ENCODE data around the gene IL12RB2. TPM values are rescaled to one million over a fixed set of nuclear protein-coding genes. Genes with fewer than 3 reads are reported as not detected.

Gene IL12RB2
- total and polyA plus RNA-seq, 2 of the 13 experiments (the other 11 are each of a cell fraction or from before 2014, with no cell fraction given) = not detected

GRCh38 chr1:67430358-67431155 is 122.9 kb downstream of the IL12RB2 start, which contains the start of gene SERBP1 (continued):
- TF ChIP-seq ZBTB43 (CRISPR knock-in tag; conservative IDR thresholded peaks at IDR 0.05) (peak; percentile 80; the same call in 1 of the 2 replicates), ATM (IDR thresholded peaks at IDR 0.05; ENCODE audit: borderline replicate concordance) (no peak), HDAC2 (CRISPR knock-in tag; IDR thresholded peaks at IDR 0.05) (peak; percentile 50; the same call in 1 of the 2 replicates), ZNF678 (CRISPR knock-in tag; IDR thresholded peaks at IDR 0.05) (no peak; the same call in 1 of the 2 replicates), ZNF34 (CRISPR knock-in tag; IDR thresholded peaks at IDR 0.05; ENCODE audit: borderline replicate concordance) (no peak), HNRNPLL (IDR thresholded peaks at IDR 0.05; ENCODE audit: low read depth, low read length, poor library complexity, severe bottlenecking) (peak; percentile 63), PLRG1 (conservative IDR thresholded peaks at IDR 0.05) (no peak), RCOR2 (CRISPR knock-in tag; IDR thresholded peaks at IDR 0.05) (no peak), AHDC1 (CRISPR knock-in tag; IDR thresholded peaks at IDR 0.05; ENCODE audit: borderline replicate concordance) (peak; percentile 68; the same call in 1 of the 2 replicates), FOXC1 (CRISPR knock-in tag; IDR thresholded peaks at IDR 0.05; ENCODE audit: borderline replicate concordance) (no peak; the same call in 1 of the 2 replicates), ZNF326 (CRISPR knock-in tag; IDR thresholded peaks at IDR 0.05; ENCODE audit: borderline replicate concordance) (no peak), MAF1 (CRISPR knock-in tag; IDR thresholded peaks at IDR 0.05; ENCODE audit: borderline replicate concordance) (0 out of 2 replicates have a peak, but pooled peaks have one; percentile 36), FOXA3 (CRISPR knock-in tag; IDR thresholded peaks at IDR 0.05) (peak; percentile 60), SALL1 (CRISPR knock-in tag; IDR thresholded peaks at IDR 0.05) (peak; percentile 64), FUBP1 (CRISPR knock-in tag; IDR thresholded peaks at IDR 0.05; ENCODE audit: borderline replicate concordance) (peak; percentile 77; the same call in 1 of the 2 replicates), ZFP36 (IDR thresholded peaks at IDR 0.05; ENCODE audit: borderline replicate concordance, low read depth, low read length, partially characterized antibody) (peak; percentile 9), ZNF557 (CRISPR knock-in tag; IDR thresholded peaks at IDR 0.05) (0 out of 2 replicates have a peak, but pooled peaks have one; percentile 13), HMG20A (CRISPR knock-in tag; IDR thresholded peaks at IDR 0.05; ENCODE audit: borderline replicate concordance) (0 out of 2 replicates have a peak, but pooled peaks have one; percentile 42), ZBTB7A (CRISPR knock-in tag; IDR thresholded peaks at IDR 0.05) (peak; percentile 89), NRL (CRISPR knock-in tag; IDR thresholded peaks at IDR 0.05; ENCODE audit: borderline replicate concordance) (no peak; the same call in 1 of the 2 replicates), MYNN (CRISPR knock-in tag; IDR thresholded peaks at IDR 0.05; ENCODE audit: low read depth) (peak; percentile 71; the same call in 1 of the 2 replicates)
